ENCODE data around the gene DSC1.

GRCh38 chr18:31203794-31204148 lies 41.1 kb upstream of the DSC1 start:
- TF ChIP-seq CTCF (conservative IDR thresholded peaks at IDR 0.05; ENCODE audit: low read depth, low read length) (no peak), EZH2phosphoT487 (IDR thresholded peaks at IDR 0.05; ENCODE audit: borderline replicate concordance, low read length) (no peak)
